ENCODE results near the gene CCDC70. TPM values are rescaled to one million over a fixed set of nuclear protein-coding genes. Genes with fewer than 3 reads are reported as not detected.

Gene CCDC70
- total RNA-seq, 1 experiment from 2014 or later: not detected

DNA sequence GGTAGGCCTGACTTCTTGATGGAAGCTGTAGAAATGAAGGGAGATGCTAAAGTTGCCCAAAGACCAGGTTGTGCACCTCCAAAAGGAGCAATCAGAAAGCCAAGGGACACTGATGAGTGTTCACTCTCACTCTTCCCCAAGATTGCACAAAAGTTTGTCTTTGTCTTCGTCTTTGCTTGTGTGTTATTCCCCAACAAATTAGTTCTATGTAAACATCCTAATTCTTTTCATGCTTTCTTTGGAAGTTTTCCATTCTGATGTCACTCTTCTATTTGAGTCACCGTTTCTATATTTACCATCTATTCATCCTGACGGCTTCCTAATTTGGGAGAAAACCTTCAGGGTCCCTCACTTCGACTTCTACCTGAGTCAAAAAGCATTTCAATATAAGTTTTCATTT lies 13.1 kb upstream of the CCDC70 start:
- BruUV-seq (replicated peaks): no TSS peak
- H3K27ac ChIP-seq (ENCODE audit: low read depth, low read length, poor library complexity, severe bottlenecking): no peak overlapping the region
- H3K9me3 ChIP-seq (ENCODE audit: low read depth, low read length, poor library complexity, severe bottlenecking): no peaks in the 10 kb centered on the region
- no peak overlapping the region for H3K4me3 ChIP-seq (ENCODE audit: low read depth, low read length, poor library complexity, severe bottlenecking)
- ChIA-PET CTCF (interaction anchor here (0.5 kb wide), 1 partner anchor 214 kb away, joined by 3 read pairs; no protein-coding TSS in a partner anchor), POLR2A (ENCODE audit: low non-redundant PET) (no interaction called here)
- no peak for TF ChIP-seq EZH2 (IDR thresholded peaks at IDR 0.05; ENCODE audit: borderline replicate concordance, low read depth, low read length, poor library complexity, severe bottlenecking)
- no peaks in the 10 kb centered on the region for H3K36me3 ChIP-seq (ENCODE audit: insufficient read depth, low read length, poor library complexity, severe bottlenecking)
- peaks cover 8% of the 10 kb centered on the region for H3K4me1 ChIP-seq (ENCODE audit: insufficient read depth, low read length, poor library complexity, severe bottlenecking)
- intact Hi-C loops (cut with micrococcal nuclease; ENCODE audit: unreplicated experiment): no loop called here
- H3K27me3 ChIP-seq (replicated peaks; ENCODE audit: insufficient read depth, low read depth, low read length, poor library complexity): no peaks in the 10 kb centered on the region
- no peak for DNase-seq (ENCODE audit: low spot score)

DNA sequence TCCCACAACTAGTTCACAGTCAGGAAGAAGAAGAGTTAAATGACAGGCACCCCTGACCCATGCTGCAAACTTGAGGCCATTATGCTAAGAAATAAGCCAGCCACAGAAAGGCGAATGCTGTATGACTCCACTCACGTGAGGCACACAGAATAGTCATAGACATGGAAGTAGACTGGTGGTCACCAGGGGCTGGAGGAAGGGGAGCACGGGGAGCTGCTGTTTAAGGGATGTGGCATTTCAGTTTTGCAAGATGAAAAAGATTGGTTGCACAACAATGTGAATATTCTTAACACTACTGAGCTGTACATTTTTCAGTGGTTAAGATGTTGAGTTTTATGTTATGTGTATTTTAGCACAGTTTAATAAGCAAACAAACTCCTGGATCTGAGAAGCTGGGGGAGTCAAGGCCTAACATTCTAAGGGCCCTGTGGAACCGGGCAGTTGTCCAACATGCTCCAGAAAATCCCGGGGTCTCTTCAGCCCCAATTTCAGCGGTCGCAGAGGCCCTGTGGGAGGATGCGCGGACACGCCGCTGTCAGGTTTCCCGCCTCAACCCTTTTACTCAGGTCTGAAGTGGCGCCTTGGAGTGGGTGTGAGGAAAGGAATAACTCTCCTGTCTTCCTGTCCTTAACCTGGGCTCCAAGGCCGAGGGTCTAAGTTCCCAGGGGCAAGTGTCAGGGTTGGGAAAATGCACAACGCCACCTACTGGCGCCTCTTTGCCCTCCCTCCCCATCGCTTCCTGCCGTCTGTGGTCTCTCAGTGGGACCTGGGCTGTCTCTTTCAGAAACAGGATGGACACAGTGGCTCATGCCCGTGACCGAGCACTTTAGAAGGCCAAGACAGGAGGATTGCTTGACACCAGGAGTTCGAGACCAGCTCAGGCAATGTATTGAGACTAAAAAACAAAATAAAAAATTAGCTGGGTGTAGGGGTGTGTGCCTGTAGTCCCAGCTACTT lies 12.3 kb upstream of the CCDC70 start:
- CTCF ChIA-PET: no interaction called here
- BruUV-seq (replicated peaks): no TSS peak
- TF ChIP-seq EZH2 (IDR thresholded peaks at IDR 0.05; ENCODE audit: borderline replicate concordance, low read depth, low read length, poor library complexity, severe bottlenecking): no peak
- TF ChIP-seq, protein P1, sequence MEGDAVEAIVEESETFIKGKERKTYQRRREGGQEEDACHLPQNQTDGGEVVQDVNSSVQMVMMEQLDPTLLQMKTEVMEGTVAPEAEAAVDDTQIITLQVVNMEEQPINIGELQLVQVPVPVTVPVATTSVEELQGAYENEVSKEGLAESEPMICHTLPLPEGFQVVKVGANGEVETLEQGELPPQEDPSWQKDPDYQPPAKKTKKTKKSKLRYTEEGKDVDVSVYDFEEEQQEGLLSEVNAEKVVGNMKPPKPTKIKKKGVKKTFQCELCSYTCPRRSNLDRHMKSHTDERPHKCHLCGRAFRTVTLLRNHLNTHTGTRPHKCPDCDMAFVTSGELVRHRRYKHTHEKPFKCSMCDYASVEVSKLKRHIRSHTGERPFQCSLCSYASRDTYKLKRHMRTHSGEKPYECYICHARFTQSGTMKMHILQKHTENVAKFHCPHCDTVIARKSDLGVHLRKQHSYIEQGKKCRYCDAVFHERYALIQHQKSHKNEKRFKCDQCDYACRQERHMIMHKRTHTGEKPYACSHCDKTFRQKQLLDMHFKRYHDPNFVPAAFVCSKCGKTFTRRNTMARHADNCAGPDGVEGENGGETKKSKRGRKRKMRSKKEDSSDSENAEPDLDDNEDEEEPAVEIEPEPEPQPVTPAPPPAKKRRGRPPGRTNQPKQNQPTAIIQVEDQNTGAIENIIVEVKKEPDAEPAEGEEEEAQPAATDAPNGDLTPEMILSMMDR (conservative IDR thresholded peaks at IDR 0.05; ENCODE audit: low read depth, low read length): peak; percentile 83
- Histone ChIP-seq H3K27ac (ENCODE audit: low read depth, low read length, poor library complexity, severe bottlenecking) (no peak overlapping the region), H3K4me3 (ENCODE audit: low read depth, low read length, poor library complexity, severe bottlenecking) (no peak overlapping the region), H3K9me3 (ENCODE audit: low read depth, low read length, poor library complexity, severe bottlenecking) (no peaks in the 10 kb centered on the region), H3K36me3 (ENCODE audit: insufficient read depth, low read length, poor library complexity, severe bottlenecking) (no peaks in the 10 kb centered on the region), H3K4me1 (ENCODE audit: insufficient read depth, low read length, poor library complexity, severe bottlenecking) (peaks cover 8% of the 10 kb centered on the region), H3K27me3 (replicated peaks; ENCODE audit: insufficient read depth, low read depth, low read length, poor library complexity) (no peaks in the 10 kb centered on the region)
- POLR2A ChIA-PET (ENCODE audit: low non-redundant PET): no interaction called here
- DNase-seq (ENCODE audit: low spot score): peak; percentile 59
- intact Hi-C loops (cut with micrococcal nuclease; ENCODE audit: unreplicated experiment): no loop called here

DNA sequence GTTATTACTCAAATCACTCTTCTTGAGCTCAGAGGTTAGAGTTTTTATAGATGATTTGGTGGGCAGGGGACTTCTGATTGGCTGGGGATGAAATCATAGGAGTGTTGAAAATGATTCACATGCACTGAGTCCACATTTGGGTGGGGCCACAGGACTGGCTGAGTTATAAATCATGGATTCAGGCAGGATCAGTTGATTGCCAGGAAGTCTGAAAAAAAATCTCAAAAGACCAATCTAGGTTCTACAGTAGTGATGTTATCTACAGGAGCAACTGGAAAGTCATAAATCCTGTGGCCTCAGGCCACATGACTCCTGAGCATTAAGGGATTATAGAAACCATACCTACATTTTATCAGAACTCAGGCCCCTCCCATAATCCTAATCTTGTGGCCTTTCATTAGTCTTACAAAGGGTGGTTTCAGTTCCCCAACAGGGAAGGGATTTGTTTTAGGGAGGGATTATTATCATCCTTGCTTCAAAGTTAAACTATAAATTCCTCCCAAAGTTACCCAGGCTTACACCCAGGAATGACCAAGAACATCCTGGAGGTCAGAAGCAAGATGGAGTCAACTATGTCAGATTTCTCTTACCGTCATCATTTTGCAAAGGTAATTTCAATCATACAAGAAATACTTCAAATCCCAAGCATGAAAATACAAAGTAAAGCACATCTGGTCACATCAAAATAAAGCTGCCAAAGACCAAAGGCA lies 5.6 kb upstream of the CCDC70 start:
- Histone ChIP-seq H3K36me3 (ENCODE audit: insufficient read depth, low read length, poor library complexity, severe bottlenecking) (no peaks in the 10 kb centered on the region), H3K4me1 (ENCODE audit: insufficient read depth, low read length, poor library complexity, severe bottlenecking) (no peaks in the 10 kb centered on the region), H3K9me3 (ENCODE audit: low read depth, low read length, poor library complexity, severe bottlenecking) (no peaks in the 10 kb centered on the region), H3K27ac (ENCODE audit: low read depth, low read length, poor library complexity, severe bottlenecking) (no peak overlapping the region), H3K4me3 (ENCODE audit: low read depth, low read length, poor library complexity, severe bottlenecking) (no peak overlapping the region), H3K27me3 (replicated peaks; ENCODE audit: insufficient read depth, low read depth, low read length, poor library complexity) (peaks cover 4% of the 10 kb centered on the region)
- DNase-seq (ENCODE audit: low spot score): no peak
- BruUV-seq (replicated peaks): no TSS peak
- ChIA-PET CTCF (no interaction called here), POLR2A (ENCODE audit: low non-redundant PET) (no interaction called here)
- no peak for TF ChIP-seq EZH2 (IDR thresholded peaks at IDR 0.05; ENCODE audit: borderline replicate concordance, low read depth, low read length, poor library complexity, severe bottlenecking)
- TF ChIP-seq, protein P1 (conservative IDR thresholded peaks at IDR 0.05; ENCODE audit: low read depth, low read length): no peak
- intact Hi-C loops (cut with micrococcal nuclease; ENCODE audit: unreplicated experiment): no loop called here
